ENCODE data around the gene CHN2. TPM values are rescaled to one million over a fixed set of nuclear protein-coding genes. Genes with fewer than 3 reads are reported as not detected.

Gene CHN2
- total and polyA plus RNA-seq, 8 donors: 8.2 to 32.9 (median 24.0) TPM

DNA sequence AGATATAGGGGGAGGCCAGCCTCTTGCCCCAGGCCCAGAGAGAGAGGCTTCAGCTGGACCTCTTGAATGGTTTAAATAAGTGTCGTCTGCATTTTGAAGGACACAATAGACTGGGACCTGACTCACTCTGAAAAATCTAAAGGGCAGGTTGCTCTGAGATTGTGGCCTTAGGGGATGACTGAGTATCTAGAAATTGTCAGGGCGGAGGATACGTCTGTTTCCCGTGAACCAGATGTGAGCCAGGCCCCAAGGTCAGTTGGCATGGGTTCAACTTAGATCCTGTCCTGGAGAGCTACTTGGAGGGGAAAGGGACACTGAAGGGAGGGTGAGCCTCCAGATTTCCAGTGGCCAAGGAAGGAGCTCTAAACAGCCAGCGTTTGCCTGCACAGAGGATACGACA is 110.2 kb downstream of the CHN2 start:
- Histone ChIP-seq H3K9me3 (no peaks in the 10 kb centered on the region), H3K36me3 (no peaks in the 10 kb centered on the region), H3K4me3 (no peak overlapping the region), H3K27ac (no peak overlapping the region), H3K4me1 (peaks cover 0 to 3% (median 0%) of the 10 kb centered on the region in 3 donors), H3K27me3 (no peaks in the 10 kb centered on the region)
- no peak for DNase-seq
- peak in 3 of 4 donors; percentile 10 to 35 (median 30) for ATAC-seq
- TF ChIP-seq, protein P1, sequence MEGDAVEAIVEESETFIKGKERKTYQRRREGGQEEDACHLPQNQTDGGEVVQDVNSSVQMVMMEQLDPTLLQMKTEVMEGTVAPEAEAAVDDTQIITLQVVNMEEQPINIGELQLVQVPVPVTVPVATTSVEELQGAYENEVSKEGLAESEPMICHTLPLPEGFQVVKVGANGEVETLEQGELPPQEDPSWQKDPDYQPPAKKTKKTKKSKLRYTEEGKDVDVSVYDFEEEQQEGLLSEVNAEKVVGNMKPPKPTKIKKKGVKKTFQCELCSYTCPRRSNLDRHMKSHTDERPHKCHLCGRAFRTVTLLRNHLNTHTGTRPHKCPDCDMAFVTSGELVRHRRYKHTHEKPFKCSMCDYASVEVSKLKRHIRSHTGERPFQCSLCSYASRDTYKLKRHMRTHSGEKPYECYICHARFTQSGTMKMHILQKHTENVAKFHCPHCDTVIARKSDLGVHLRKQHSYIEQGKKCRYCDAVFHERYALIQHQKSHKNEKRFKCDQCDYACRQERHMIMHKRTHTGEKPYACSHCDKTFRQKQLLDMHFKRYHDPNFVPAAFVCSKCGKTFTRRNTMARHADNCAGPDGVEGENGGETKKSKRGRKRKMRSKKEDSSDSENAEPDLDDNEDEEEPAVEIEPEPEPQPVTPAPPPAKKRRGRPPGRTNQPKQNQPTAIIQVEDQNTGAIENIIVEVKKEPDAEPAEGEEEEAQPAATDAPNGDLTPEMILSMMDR (IDR thresholded peaks at IDR 0.05): no peak
- FAIRE-seq: no peak
- WGBS, 2 donors: 55 to 58% methylated on average over 6 of the region's 6 CpGs
- intact Hi-C loops (cut with DNase I): no loop called here

DNA sequence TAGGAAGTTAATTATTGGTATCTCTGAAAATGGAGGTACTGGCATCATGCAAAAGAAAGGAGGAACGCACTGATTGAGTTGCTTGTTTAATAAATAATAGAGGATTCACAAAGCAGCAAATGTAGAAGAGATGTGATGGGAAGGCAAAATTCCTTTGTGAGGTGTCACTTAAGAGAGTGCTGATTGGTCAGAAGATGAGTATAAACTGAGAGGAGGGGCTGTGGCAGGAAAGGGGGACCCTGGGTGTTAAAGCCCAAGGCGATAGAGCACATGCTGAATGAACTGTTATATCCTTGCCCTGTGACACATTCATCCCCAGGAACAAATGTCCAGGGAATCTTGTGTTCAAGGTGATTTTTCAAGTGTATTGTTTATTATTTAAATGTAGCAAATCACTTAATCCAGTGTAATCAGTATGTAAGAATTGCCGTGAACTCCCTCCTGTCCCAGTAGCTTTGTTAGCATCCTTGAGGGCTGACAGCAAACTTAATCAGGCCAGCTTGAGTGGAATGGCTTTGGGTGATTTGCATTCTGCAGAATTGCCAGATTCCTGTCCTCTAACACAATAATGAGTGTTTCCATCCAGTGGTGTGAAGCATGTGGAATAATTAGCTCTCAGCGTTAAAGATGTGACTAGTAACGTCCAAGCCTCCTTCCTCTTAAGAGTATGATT is 111.9 kb downstream of the CHN2 start:
- TF ChIP-seq, protein P1 (IDR thresholded peaks at IDR 0.05): no peak
- H3K4me3 ChIP-seq: no peak overlapping the region
- WGBS, 2 donors: 86 to 90% methylated on average over 5 of the region's 5 CpGs
- peaks cover 0 to 3% (median 0%) of the 10 kb centered on the region in 3 donors for H3K4me1 ChIP-seq
- intact Hi-C loops (cut with DNase I): no loop called here
- no peak overlapping the region for H3K27ac ChIP-seq
- no peaks in the 10 kb centered on the region for H3K27me3 ChIP-seq
- DNase-seq (no peak), ATAC-seq (no peak), FAIRE-seq (no peak)
- no peaks in the 10 kb centered on the region for H3K9me3 ChIP-seq
- no peaks in the 10 kb centered on the region for H3K36me3 ChIP-seq

DNA sequence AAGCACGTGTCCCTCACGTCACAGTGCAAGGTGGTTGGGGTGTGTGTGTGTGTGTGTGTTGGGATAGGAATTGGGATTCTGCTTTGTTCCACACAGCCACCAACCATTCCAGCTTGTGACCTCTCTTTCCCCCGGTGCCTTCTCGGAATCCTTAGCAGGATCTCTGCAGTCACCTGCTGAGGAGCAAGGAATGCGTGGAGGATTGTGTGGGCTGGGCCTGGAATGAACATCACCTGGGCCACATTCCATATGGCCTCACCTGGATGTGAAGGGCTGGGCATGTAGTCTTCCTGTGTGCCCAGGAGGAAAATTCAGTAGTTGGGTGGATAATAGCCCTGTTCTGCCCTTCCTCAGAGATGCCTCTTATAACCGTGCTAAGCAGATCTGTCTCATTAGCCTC is 113.8 kb downstream of the CHN2 start:
- ATAC-seq (no peak), FAIRE-seq (no peak), DNase-seq (no peak)
- WGBS, 2 donors: 98 to 99% methylated on average over 6 of the region's 6 CpGs
- H3K4me3 ChIP-seq: no peak overlapping the region
- intact Hi-C loops (cut with DNase I): no loop called here
- H3K27ac ChIP-seq: no peak overlapping the region
- peaks cover 0 to 3% (median 0%) of the 10 kb centered on the region in 3 donors for H3K4me1 ChIP-seq
- no peaks in the 10 kb centered on the region for H3K27me3 ChIP-seq
- no peaks in the 10 kb centered on the region for H3K36me3 ChIP-seq
- H3K9me3 ChIP-seq: no peaks in the 10 kb centered on the region
- TF ChIP-seq, protein P1 (IDR thresholded peaks at IDR 0.05): no peak

DNA sequence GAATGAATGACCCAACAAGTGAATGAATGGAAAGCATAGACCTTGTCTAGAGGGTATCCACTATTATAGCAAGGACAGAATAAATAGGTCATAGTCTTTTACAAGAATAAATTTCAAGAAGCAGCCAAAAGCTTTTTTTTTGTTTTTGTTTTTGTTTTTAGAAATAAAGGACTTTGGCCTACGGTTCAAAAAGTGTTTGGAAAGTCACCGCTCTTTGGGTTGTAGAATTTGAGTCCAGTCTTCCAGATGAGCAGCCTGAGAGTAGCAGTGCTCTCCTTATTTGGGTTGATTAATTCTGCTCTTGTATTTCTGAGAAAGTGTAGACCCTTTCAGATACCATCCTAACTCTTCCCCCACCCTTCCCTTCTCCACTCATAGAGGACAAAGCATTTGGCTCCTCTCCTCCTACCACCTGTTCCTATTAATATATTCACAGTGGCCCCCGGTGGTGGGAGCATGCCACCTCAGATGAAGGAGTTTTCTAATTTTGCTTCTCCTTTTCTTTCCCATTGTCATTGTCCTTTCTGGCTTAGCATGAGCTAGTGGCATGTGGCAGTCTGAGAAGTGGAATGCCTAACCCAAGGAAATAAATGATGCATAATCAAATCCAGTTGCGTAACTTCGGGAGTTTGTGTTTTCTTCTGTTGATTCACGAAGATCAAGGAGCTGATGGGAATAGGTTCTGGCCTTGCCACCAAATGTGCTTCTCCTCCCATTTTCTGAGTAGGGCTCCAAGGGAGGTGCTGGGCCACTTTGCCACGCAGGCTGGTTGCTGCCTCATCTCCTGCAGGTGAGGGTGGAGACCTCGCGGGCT is 114.7 kb downstream of the CHN2 start:
- Histone ChIP-seq H3K4me3 (no peak overlapping the region), H3K9me3 (no peaks in the 10 kb centered on the region), H3K36me3 (no peaks in the 10 kb centered on the region), H3K27me3 (no peaks in the 10 kb centered on the region), H3K27ac (no peak overlapping the region), H3K4me1 (peaks cover 0 to 2% (median 0%) of the 10 kb centered on the region in 3 donors)
- FAIRE-seq (no peak), ATAC-seq (peak in 2 of 4 donors; percentile 26 to 50), DNase-seq (no peak)
- WGBS, 2 donors: 83 to 86% methylated on average over 9 of the region's 9 CpGs
- TF ChIP-seq, protein P1 (IDR thresholded peaks at IDR 0.05): no peak
- intact Hi-C loops (cut with DNase I): no loop called here

DNA sequence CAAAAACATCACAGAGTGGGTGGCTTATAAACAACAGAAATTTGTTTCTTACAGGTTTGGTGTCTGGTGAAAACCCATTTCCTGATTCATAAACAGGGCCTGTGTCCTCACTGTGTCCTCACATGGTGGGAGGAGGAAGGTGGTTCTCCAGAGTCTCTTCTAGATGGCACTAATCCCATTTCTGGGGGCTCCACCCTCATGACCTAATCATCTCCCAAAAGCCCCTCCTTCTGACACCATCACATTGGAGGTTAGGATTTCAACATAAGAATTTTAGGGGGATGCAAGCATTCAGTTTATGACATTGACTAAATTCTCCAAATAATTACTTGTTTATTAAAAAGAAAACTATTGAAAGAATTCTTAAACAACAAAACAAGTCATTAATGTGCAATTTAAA is 116.0 kb downstream of the CHN2 start:
- H3K9me3 ChIP-seq: no peaks in the 10 kb centered on the region
- intact Hi-C loops (cut with DNase I): no loop called here
- H3K36me3 ChIP-seq: no peaks in the 10 kb centered on the region
- ATAC-seq: no peak
- no peak overlapping the region for H3K4me3 ChIP-seq
- TF ChIP-seq, protein P1 (IDR thresholded peaks at IDR 0.05): no peak
- no peak for FAIRE-seq
- H3K27me3 ChIP-seq: no peaks in the 10 kb centered on the region
- no peak overlapping the region for H3K27ac ChIP-seq
- no peak for DNase-seq
- H3K4me1 ChIP-seq: no peaks in the 10 kb centered on the region
